K562 (cell line): ENCODE data around the gene MFN1. TPM values are rescaled to one million over a fixed set of nuclear protein-coding genes. Genes with fewer than 3 reads are reported as not detected.

Source experiments
- ATAC-seq: fragments of 200-7000 bp; cut with Tn5 transposase; 3 replicates; pipeline ENCODE4 v1.9.1; 2020; ENCODE audit warnings: moderate library complexity
- BruUV-seq: library from RNA; stranded (reverse); fragments of 400-500 nt; replicated peaks from 2 replicates; lab custom pipeline; 2021; lab: Mats Ljungman, UMichigan
- CTCF ChIA-PET: fragments of 300-600 bp; formaldehyde crosslinking; extraction: SDS; loops from one replicate; lab custom pipeline; 2021; ENCODE audit warnings: low intra/inter-chr PET ratio; lab: Yijun Ruan, JAX
- POLR2A ChIA-PET: fragments of 300-600, 350-650 bp; sonication (Branson Sonifier 250); formaldehyde crosslinking; extraction: SDS; loops from one replicate; lab custom pipeline; 2021; ENCODE audit warnings: antibody characterized with exemption, inconsistent platforms; lab: Yijun Ruan, JAX
- DNase-seq, 4 experiments: peaks; one replicate each; pipeline versions ENCODE4 v3.0.0 to v3.0.0-alpha.2; 2011 to 2018; ENCODE audit warnings: low spot score in 3 of 4, mixed read lengths in 3 of 4; ENCODE audit errors: extremely low read depth in 1 of 4
- FAIRE-seq: peaks from 2 replicates; lab custom pipeline; 2011; peaks lifted over from hg19 to GRCh38; lab: Jason Lieb, UNC
- H2AFZ ChIP-seq: 2 replicates; pipeline ENCODE4 v1.6.0; 2011; ENCODE audit warnings: low read depth, low read length, control low read depth, inconsistent platforms
- H3K27ac ChIP-seq: fragments of 200-600 bp; 3 replicates; pipeline ENCODE4 v1.8.0; 2011; ENCODE audit warnings: low read depth, mild to moderate bottlenecking, control low read depth, inconsistent platforms, low read length, moderate library complexity, mixed read lengths; ENCODE audit errors: extremely low read depth
- H3K27me3 ChIP-seq, 2 experiments: fragments of 300-600 bp in 1 of 2; 2 replicates in 1 of 2; 3 replicates in 1 of 2; pipeline versions ENCODE4 v1.6.0 to v1.8.0; 2011; ENCODE audit warnings: inconsistent platforms in 2 of 2, low read length in 2 of 2, mild to moderate bottlenecking in 1 of 2, mixed read lengths in 1 of 2, moderate library complexity in 1 of 2; ENCODE audit not compliant: control insufficient read depth in 2 of 2, insufficient read depth in 2 of 2
- H3K36me3 ChIP-seq: fragments of 300-600 bp; 3 replicates; pipeline ENCODE4 v1.8.0; 2011; ENCODE audit warnings: mild to moderate bottlenecking, low read length, inconsistent platforms; ENCODE audit not compliant: control insufficient read depth, insufficient read depth
- H3K4me1 ChIP-seq, 2 experiments: fragments of 200-600 bp in 1 of 2; replicated peaks in 1 of 2; 2 replicates in 1 of 2; 3 replicates in 1 of 2; pipeline versions ENCODE4 v1.5.1 to v1.8.0; 2011; ENCODE audit warnings: inconsistent platforms in 2 of 2, low read length in 2 of 2, mild to moderate bottlenecking in 1 of 2, mixed read lengths in 1 of 2, moderate library complexity in 1 of 2; ENCODE audit not compliant: control insufficient read depth in 2 of 2, insufficient read depth in 2 of 2
- H3K4me2 ChIP-seq: 2 replicates; pipeline ENCODE4 v1.6.1; 2011; ENCODE audit warnings: low read length, control low read depth, inconsistent platforms, mixed read lengths; ENCODE audit not compliant: insufficient read depth
- H3K4me3 ChIP-seq: fragments of 200-600 bp; sonication (generic), shearing (Covaris generic); 2 replicates; pipeline ENCODE4 v1.5.1; 2016; ENCODE audit warnings: control low read depth, inconsistent platforms
- H3K79me2 ChIP-seq: fragments of 200-600 bp; 3 replicates; pipeline ENCODE4 v1.8.0; 2011; ENCODE audit warnings: low read length, inconsistent platforms; ENCODE audit not compliant: control insufficient read depth, insufficient read depth
- H3K9ac ChIP-seq, 2 experiments: 2 replicates each; pipeline versions ENCODE4 v1.6.0 to v1.6.1; 2011; ENCODE audit warnings: low read depth in 2 of 2, low read length in 2 of 2, control low read depth in 1 of 2, inconsistent platforms in 1 of 2, mild to moderate bottlenecking in 1 of 2, mixed read lengths in 1 of 2; ENCODE audit not compliant: insufficient read depth in 1 of 2
- H3K9me1 ChIP-seq: one replicate; pipeline ENCODE4 v1.6.0; 2011; ENCODE audit warnings: inconsistent platforms, mild to moderate bottlenecking, low read length, moderate library complexity; ENCODE audit not compliant: control insufficient read depth, insufficient read depth
- H3K9me3 ChIP-seq: replicated peaks from 2 replicates; pipeline ENCODE4 v1.5.1; 2011; ENCODE audit warnings: low read depth, low read length, inconsistent platforms; ENCODE audit not compliant: control insufficient read depth, insufficient read depth
- H4K20me1 ChIP-seq: replicated peaks from 2 replicates; pipeline ENCODE4 v1.6.1; 2011; ENCODE audit warnings: low read length, inconsistent platforms, mixed read lengths; ENCODE audit not compliant: control insufficient read depth, insufficient read depth
- CEBPG ChIP-seq, 3 experiments: fragments of 200-800 bp in 1 of 3; sonication (Bioruptor generic) in 1 of 3; sonication (generic) in 1 of 3; formaldehyde crosslinking in 1 of 3; IDR thresholded peaks in 2 of 3; conservative IDR thresholded peaks in 1 of 3; 2 replicates each; pipeline versions ENCODE4 v1.6.1 to v1.8.0; 2016 to 2022; ENCODE audit warnings: missing compliant biosample characterization in 2 of 3, missing genetic modification characterization in 2 of 3, mild to moderate bottlenecking in 1 of 3, missing genetic modification reagents in 1 of 3
- ELK3 ChIP-seq: fragments of 450-650 bp; formaldehyde crosslinking; IDR thresholded peaks from 2 replicates; pipeline ENCODE4 v1.4.0; 2020; ENCODE audit warnings: mild to moderate bottlenecking
- GATAD2A ChIP-seq: fragments of 450-650 bp; IDR thresholded peaks from 2 replicates; pipeline ENCODE4 v1.6.1; 2017
- HOXB6 ChIP-seq: fragments of 250-450 bp; sonication (Bioruptor Pico); IDR thresholded peaks from 2 replicates; pipeline ENCODE4 v1.5.1; 2022; ENCODE audit warnings: mild to moderate bottlenecking, borderline replicate concordance
- KLF1 ChIP-seq: fragments of 450-650 bp; IDR thresholded peaks from 2 replicates; pipeline ENCODE4 v1.6.1; 2016; ENCODE audit warnings: missing genetic modification characterization, missing compliant biosample characterization
- KLF6 ChIP-seq: fragments of 250-450 bp; sonication (Bioruptor Pico); IDR thresholded peaks from 2 replicates; pipeline ENCODE4 v1.4.0; 2020; ENCODE audit warnings: mild to moderate bottlenecking, moderate library complexity, borderline replicate concordance
- MTA2 ChIP-seq: fragments of 450-650 bp; IDR thresholded peaks from 2 replicates; pipeline ENCODE4 v1.6.1; 2016; ENCODE audit warnings: low read depth
- NFE2 ChIP-seq: IDR thresholded peaks from 2 replicates; pipeline ENCODE4 v1.6.1; 2014; ENCODE audit warnings: antibody characterized with exemption, low read depth
- NFYB ChIP-seq: IDR thresholded peaks from 2 replicates; pipeline ENCODE4 v1.6.1; 2011; ENCODE audit warnings: mild to moderate bottlenecking, moderate library complexity; ENCODE audit not compliant: insufficient read length; ENCODE audit errors: extremely low read depth
- PHB ChIP-seq: fragments of 250-450 bp; sonication (Bioruptor Pico); IDR thresholded peaks from 2 replicates; pipeline ENCODE4 v1.5.0; 2021
- TEAD1 ChIP-seq, 2 experiments: fragments of 450-650 bp in 1 of 2; sonication (generic) in 1 of 2; formaldehyde crosslinking; IDR thresholded peaks; 2 replicates each; pipeline versions ENCODE4 v1.4.0 to v1.8.0; 2020 to 2022; ENCODE audit warnings: mild to moderate bottlenecking in 2 of 2, missing genetic modification reagents in 1 of 2
- ZNF24 ChIP-seq: fragments of 450-650 bp; IDR thresholded peaks from 2 replicates; pipeline ENCODE4 v1.6.1; 2016
- ZNF354B ChIP-seq: fragments of 250-450 bp; sonication (Bioruptor Pico); IDR thresholded peaks from 2 replicates; pipeline ENCODE4 v1.4.0; 2020
- ZNF507 ChIP-seq: conservative IDR thresholded peaks from 2 replicates; pipeline ENCODE4 v1.6.1; 2017; ENCODE audit warnings: missing genetic modification characterization, missing compliant biosample characterization
- ZNF584 ChIP-seq: fragments of 200-800 bp; sonication (Bioruptor generic); IDR thresholded peaks from 2 replicates; pipeline ENCODE4 v1.6.1; 2016; ENCODE audit warnings: low read depth, mild to moderate bottlenecking, missing genetic modification characterization, missing compliant biosample characterization
- ZNF695 ChIP-seq: fragments of 450-650 bp; formaldehyde crosslinking; IDR thresholded peaks from 2 replicates; pipeline ENCODE4 v1.4.0; 2020; ENCODE audit warnings: mild to moderate bottlenecking, moderate library complexity
- ZZZ3 ChIP-seq: fragments of 450-650 bp; IDR thresholded peaks from 2 replicates; pipeline ENCODE4 v1.6.1; 2016; ENCODE audit warnings: antibody characterized with exemption, mild to moderate bottlenecking, moderate library complexity
- WGBS: fragments of 100-300 bp; shearing (Covaris generic); methylation state at CpG from one replicate; pipeline ENCODE4 v1.1.6; 2016; ENCODE audit warnings: low coverage, mixed read lengths; ENCODE audit not compliant: insufficient coverage; ENCODE audit errors: missing lambda C conversion rate; 5-methylcytosine and 5-hydroxymethylcytosine counted together
- in situ Hi-C: fragments of 300-500 bp; cut with MboI; formaldehyde crosslinking; loops from 4 replicates; pipeline ENCODE4 v1.15.0; 2018; ENCODE audit warnings: inconsistent platforms, mixed read lengths
- intact Hi-C: fragments of 100-400 bp; cut with micrococcal nuclease; formaldehyde crosslinking; loops from 2 replicates; pipeline ENCODE4 v1.14.2; 2022
- polyA plus RNA-seq, 8 experiments: library from polyadenylated mRNA; depleted of rRNA in 4 of 8; stranded (reverse) in 5 of 8; unstranded in 3 of 8; fragments of >200 nt; fragmentation: Nextera tagmentation in 2 of 8; fragmentation: Illumina TruSeq in 1 of 8; extraction: Ambion mirVana in 2 of 8; extraction: Trizol in 1 of 8; gene quantifications; 2 replicates each; pipeline versions ENCODE4 v1.2.1 to v1.2.3, GENCODE V29; 2011 to 2014; ENCODE audit warnings: inconsistent platforms in 1 of 8, missing spikeins in 1 of 8
- total RNA-seq, 7 experiments: library from RNA; depleted of rRNA in 6 of 7; stranded (reverse); fragments of >200 nt in 6 of 7; fragmentation: Illumina TruSeq in 2 of 7; extraction: Trizol in 2 of 7; gene quantifications; 2 replicates each; pipeline versions ENCODE4 v1.2.1 to v1.2.3, GENCODE V29; 2011 to 2021; ENCODE audit warnings: low replicate concordance in 1 of 7
- TF ChIP-seq, protein P1 (sequence below), 2 experiments: fragments of 450-650 bp in 1 of 2; sonication (generic) in 1 of 2; formaldehyde crosslinking; conservative IDR thresholded peaks; 2 replicates each; pipeline versions ENCODE4 v1.4.0 to v1.8.1; 2020 to 2022; ENCODE audit warnings: mild to moderate bottlenecking in 1 of 2, missing genetic modification reagents in 1 of 2
- TF ChIP-seq, protein P2 (sequence below): sonication (generic); formaldehyde crosslinking; IDR thresholded peaks from 2 replicates; pipeline ENCODE4 v1.8.0; 2022; ENCODE audit warnings: mild to moderate bottlenecking, missing genetic modification reagents, borderline replicate concordance

MFN1 gene
- total and polyA plus RNA-seq, 9 of the 15 experiments (the other 6 are each of a cell fraction or from before 2014, with no cell fraction given): 10.5 to 42.7 (median 22.6) TPM

DNA sequence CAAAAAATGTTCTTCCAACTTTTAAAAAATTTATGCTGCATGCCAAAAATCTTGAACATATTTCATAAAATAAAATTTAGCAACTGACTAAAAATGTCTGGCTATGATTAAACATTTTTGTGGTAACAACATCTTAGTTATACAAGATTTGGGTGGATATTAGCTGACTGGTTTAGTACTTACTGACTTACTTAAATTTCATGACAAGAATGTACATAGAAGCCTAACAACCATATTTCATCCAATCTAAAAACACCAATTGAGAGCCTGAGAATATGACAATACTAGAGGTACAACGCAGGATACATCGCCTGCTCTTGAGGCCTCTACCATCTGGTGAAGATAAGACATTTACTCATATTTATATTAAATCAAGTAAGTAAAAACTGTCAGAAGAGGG lies 69.2 kb downstream of the MFN1 start (continued):
- no peak for TF ChIP-seq NFE2
- no peak for TF ChIP-seq ZNF354B (CRISPR knock-in tag)
- TF ChIP-seq, protein P1, sequence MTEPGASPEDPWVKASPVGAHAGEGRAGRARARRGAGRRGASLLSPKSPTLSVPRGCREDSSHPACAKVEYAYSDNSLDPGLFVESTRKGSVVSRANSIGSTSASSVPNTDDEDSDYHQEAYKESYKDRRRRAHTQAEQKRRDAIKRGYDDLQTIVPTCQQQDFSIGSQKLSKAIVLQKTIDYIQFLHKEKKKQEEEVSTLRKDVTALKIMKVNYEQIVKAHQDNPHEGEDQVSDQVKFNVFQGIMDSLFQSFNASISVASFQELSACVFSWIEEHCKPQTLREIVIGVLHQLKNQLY (CRISPR knock-in tag; conservative IDR thresholded peaks at IDR 0.05): no peak

DNA sequence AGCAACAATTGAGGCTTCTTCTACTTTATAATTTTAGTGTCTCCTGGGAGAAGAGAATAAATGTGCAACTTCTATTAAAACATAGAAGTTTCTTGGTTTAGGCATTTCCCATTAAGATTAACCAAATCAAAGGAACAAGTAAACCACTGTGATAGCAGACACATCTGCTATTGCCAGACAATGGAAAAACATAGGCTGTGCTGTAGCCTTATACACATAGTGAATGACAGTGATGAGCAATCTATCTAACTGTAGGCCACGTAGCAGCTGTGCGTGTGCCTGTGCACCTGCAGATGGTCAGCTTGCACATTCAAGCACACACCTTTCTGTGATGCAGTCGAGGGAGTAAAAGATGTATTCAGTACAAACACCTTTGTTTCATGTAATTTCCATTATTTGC lies 71.1 kb downstream of the MFN1 start:
- no TSS peak for BruUV-seq
- Histone ChIP-seq H3K9me1 (no peaks in the 10 kb centered on the region), H4K20me1 (no peaks in the 10 kb centered on the region), H3K79me2 (no peaks in the 10 kb centered on the region), H3K4me3 (no peak overlapping the region), H3K4me2 (no peak overlapping the region), H2AFZ (no peak overlapping the region), H3K9me3 (no peaks in the 10 kb centered on the region), H3K9ac (no peak overlapping the region), H3K27me3 (no peaks in the 10 kb centered on the region), H3K27ac (no peak overlapping the region), H3K4me1 (no peaks in the 10 kb centered on the region), H3K36me3 (peaks cover 39% of the 10 kb centered on the region)
- in situ Hi-C loops (no loop called here), intact Hi-C loops (no loop called here)
- POLR2A ChIA-PET: no interaction called here
- TF ChIP-seq CEBPG (CRISPR knock-in tag; IDR thresholded peaks at IDR 0.05): no peak
- no peak for TF ChIP-seq CEBPG (tag; conservative IDR thresholded peaks at IDR 0.05 in 1 of 2, IDR thresholded peaks at IDR 0.05 in 1 of 2)
- no peak for TF ChIP-seq ELK3 (CRISPR knock-in tag)
- TF ChIP-seq TEAD1 (CRISPR knock-in tag; IDR thresholded peaks at IDR 0.05): no peak
- TF ChIP-seq ZZZ3: no peak
- no peak for TF ChIP-seq ZNF584 (CRISPR knock-in tag)
- no peak for TF ChIP-seq ZNF24
- no peak for TF ChIP-seq GATAD2A
- no peak for TF ChIP-seq NFYB
- no peak for TF ChIP-seq HOXB6 (CRISPR knock-in tag)
- TF ChIP-seq, protein P2, sequence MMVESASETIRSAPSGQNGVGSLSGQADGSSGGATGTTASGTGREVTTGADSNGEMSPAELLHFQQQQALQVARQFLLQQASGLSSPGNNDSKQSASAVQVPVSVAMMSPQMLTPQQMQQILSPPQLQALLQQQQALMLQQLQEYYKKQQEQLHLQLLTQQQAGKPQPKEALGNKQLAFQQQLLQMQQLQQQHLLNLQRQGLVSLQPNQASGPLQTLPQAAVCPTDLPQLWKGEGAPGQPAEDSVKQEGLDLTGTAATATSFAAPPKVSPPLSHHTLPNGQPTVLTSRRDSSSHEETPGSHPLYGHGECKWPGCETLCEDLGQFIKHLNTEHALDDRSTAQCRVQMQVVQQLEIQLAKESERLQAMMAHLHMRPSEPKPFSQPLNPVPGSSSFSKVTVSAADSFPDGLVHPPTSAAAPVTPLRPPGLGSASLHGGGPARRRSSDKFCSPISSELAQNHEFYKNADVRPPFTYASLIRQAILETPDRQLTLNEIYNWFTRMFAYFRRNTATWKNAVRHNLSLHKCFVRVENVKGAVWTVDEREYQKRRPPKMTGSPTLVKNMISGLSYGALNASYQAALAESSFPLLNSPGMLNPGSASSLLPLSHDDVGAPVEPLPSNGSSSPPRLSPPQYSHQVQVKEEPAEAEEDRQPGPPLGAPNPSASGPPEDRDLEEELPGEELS (CRISPR knock-in tag): no peak
- TF ChIP-seq ZNF695 (CRISPR knock-in tag): no peak
- no peak for TF ChIP-seq MTA2
- no peak for TF ChIP-seq KLF1 (tag)
- no peak for TF ChIP-seq KLF6 (CRISPR knock-in tag)
- TF ChIP-seq ZNF507 (tag): no peak
- no peak for TF ChIP-seq PHB (CRISPR knock-in tag)
- FAIRE-seq: no peak
- ATAC-seq: no peak
- DNase-seq: no peak
- CTCF ChIA-PET: no interaction called here
- WGBS: 62% methylated on average over 3 of the region's 3 CpGs
